ENCODE results near the gene GNG3.
"Not testable (repeated sequence)": the region's sequence is repeated elsewhere in the genome, so short reads cannot be mapped to it uniquely, and the experiment has no call there.

GNG3 gene

DNA sequence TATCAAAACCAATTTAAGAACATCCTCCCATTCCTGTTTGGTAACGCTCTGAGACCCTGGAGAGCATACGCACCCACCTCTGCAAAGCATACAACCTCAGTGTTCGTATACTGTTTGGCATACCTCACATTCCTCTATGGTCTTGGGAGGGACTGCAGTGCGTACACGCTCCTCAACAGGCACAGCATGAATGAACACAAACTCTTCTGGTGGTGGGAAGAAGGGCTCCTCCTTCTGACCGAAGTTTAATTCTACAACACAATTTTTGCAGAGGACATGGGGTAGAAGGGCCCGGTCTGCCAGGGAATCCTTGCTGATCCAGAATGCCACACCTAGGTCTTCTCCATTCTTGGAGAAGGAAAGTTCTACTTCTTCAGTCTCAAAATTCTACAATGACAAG is 14.5 kb downstream of the GNG3 start:
- DNase-seq = no peak

DNA sequence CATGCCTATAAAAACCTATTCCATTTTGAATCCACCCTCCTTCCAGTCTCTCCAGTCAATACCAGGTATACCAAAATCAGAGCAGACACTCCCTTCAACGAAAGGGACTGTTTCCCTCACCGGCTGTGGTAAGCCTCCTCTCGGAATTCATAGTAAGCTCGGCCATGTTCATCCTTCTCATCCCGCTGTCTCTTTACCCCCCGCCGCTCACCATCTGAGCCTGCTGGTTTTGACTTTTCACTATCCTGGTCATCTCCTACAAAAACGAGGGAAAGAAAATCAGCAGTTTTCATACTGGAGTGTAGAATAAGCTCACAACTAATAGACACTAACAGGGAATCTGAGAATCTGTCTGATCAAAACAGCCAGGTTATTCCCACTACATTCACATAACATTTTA is 16.7 kb downstream of the GNG3 start:
- no peak for DNase-seq

DNA sequence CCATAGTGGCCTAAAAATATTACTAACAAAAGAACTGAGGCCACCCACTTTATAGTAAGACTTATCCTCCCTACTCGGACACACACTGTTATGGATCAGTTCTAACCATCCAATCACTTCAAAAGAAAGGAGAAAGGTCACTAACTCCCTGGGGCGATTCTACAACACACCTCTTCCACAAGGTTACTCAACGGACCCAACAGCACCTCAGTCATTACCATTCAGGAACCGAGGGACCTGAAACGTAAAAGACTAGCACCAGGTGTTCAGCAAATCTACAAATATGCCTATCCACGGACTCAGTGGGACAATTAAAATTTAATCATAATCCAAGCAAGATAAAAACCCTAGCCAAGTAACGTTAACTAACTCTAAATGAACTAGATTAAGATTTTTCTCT is 18.2 kb downstream of the GNG3 start:
- DNase-seq = no peak

DNA sequence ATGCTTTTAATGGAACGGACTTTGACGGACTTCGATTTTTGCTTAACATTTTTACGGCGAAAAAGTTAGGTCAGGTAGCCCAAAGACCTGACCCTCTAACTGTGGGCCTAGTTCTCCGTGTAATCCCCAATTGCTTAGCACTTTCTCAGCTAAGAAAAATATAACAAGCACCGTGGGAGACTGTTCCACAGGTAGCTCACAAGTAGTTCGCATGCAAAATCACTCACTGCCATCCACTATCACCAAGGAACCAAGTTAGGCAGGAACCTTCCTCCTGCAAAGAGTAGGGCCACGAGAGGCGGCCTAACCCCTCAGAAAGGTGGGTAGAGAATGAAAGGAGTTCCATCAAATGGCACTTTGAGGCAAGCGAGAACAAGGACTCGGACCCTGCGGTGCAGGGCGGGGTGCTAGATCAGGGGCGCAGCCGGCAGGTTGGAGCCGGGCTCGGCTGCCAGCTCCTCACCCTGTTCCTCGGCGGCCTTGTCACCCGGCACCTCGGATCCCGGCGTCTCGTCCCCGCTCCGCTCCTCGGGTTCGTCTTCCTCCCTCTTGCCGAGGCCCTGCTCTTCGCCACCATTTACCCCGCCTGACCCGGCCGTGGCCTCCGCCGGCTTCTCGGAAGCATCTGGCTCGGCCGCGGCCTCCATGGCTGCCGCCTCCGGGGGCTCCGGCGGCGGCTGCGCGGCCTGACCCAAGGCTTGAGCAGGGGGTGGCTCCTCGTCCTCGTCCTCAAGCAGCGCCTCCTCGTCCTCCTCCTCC is 18.9 kb downstream of the GNG3 start:
- DNase-seq = no peak

DNA sequence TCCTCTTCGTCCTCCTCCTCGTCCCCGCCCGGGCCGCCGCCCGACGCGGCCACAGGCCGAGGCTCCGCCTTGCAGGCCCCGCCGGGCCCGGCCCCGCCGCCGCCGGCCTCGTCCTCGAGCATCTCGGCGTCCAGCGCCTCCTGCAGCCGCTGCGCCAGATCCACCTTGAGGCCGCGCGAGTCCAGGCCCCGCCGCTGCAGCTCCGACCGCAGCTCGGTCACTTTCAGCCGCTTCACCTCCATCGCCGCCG is 19.4 kb downstream of the GNG3 start:
- DNase-seq = no peak

DNA sequence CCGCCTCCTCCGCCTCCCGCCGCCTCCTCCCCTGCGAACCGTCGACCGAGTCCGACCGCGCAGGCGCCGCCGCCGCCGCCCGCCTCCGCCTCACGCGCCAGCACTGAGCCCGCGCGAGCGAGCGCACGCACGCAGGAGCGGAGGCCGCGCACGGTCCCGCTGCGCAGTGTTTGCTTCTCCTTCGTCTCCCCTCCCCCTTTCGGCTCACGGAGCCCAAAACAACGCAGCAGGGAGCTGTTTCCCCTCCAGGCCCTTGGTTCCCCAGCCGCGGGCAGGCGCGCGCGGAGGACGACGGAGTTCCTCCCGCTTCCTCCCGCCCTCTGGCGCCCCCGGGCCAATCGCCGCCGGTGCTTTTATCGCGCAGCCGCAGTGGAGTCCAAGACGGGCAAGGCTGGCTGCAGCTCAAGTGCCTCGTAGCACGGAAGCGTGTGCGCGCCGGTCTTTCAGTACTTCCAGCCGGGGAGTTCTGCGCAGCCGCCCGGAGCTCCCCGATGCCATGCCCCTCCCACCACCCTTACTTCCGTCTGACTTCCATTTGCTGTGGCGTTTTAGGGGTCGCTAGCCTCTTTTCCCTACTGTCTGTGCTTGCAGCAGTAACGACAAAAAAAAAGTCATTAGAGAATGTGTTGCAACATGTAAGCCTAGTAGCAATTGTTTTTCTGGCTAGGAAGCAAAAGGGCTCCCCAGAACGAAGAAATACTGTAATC is 19.8 kb downstream of the GNG3 start, which contains the start of gene HNRNPUL2:
HNRNPUL2 (minus strand) TSS at position 293 of the 707 bp plus-strand sequence. CDS start 301 bp downstream, outside the sequence.
- peak; percentile 100 for DNase-seq

DNA sequence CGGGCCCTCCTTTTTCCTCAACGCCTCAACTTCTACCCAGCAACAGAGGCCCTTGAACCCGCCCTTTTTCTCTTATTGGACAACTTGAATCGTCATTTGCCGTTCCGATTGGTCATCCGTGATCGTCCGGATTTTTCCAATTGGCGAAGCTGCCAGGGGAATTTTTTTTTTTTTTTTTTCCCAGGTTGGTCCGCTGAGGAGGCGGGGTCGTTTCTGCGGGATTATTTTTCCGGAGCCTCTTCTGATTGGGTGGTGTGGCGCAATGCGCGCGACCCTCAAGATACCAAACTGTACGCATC is 20.3 kb downstream of the GNG3 start:
- DNase-seq = peak; percentile 96

DNA sequence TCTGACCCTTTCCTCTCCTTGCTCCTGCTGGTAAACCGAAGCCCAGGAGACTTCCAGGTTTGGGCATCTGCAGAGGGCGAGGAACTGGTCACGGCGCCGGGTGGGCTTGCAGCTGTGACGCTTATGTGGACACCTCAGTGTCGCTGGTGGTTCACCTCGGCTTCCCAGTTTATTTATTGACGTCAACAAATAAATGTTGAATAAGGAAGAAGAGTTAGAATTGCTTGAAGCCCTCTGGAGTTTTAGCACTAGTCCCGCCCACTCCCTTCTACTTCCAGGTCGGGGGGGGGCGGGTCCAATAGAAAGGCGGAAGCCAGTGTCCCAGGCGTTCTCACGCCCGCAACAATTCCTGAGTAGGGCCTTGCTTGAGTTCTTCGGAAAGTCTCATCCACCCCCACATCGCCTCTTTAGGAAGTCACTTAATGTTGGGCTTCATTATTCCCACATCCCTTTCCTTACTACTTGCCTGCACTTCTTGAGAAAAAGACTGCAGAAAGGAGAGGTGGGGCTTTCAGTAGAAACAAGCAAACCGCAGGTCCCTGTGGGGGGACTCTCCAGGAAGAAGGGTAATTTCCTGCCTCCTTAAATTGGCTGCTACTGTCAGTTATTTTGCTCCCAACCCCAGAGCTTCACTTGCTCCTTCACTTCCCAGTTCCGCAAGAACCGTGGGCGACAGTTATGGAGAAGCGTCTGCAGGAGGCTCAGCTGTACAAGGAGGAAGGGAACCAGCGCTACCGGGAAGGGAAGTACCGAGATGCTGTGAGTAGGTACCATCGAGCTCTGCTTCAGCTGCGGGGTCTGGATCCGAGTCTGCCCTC is 20.9 kb downstream of the GNG3 start, which contains the start of gene TTC9C:
TTC9C (plus strand) TSS at position 316 of the 818 bp plus-strand sequence; CDS start at position 679, 363 bp downstream.
- peak; percentile 87 for DNase-seq

DNA sequence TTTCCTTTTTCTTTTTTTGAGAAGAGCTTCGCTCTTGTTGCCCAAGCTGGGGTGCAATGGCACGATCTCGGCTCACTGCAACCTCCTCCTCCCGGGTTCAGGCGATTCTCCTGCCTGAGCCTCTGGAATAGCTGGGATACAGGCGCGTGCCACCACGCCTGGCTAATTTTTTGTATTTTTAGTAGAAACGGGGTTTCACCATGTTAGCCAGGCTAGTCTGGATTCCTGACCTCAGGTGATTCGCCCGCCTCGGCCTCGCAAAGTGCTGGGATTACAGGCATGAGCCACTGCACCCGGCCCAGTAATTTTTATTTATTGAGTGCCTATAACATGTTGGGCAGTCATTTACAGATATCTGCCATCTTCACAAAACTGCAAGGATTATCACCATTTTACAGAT is 22.6 kb downstream of the GNG3 start:
- not testable (repeated sequence) for DNase-seq

DNA sequence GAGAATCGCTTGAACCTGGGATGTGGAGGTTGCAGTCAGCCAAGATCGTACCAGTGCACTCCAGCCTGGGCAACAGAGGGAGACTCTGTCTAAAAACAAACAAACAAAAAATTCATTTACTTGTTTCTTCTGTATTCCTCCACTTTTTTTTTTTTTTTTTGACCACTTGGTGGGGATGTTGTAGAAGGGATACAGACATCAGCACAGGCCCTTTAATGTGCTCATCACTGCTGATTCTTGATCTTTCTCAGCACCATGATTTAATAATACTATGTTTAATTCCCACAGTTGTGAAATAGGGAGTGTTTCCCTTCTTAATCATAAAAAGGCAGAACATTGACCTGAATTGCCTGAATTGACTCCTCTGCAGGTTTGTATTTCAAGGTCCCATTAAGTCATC is 25.4 kb downstream of the GNG3 start:
- DNase-seq = no peak

DNA sequence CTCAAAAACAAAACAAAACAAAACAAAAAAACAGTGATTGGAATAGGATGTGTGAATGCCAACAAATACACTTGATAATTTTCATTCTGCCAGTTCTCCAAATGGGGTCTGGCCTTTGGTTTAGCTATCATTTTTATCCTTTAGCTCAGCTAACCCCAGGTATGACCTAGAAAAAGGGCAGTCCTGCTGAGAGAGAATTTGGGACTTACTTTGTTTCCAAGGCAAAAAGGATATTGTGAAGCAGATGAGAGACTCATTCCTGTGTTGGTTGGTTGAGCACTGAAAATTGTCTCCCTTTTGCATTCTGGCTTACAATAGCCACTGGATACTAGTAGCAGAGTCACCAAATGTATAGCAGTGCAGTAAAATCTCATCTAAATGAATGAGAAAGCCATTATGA is 29.7 kb downstream of the GNG3 start:
- DNase-seq = no peak

DNA sequence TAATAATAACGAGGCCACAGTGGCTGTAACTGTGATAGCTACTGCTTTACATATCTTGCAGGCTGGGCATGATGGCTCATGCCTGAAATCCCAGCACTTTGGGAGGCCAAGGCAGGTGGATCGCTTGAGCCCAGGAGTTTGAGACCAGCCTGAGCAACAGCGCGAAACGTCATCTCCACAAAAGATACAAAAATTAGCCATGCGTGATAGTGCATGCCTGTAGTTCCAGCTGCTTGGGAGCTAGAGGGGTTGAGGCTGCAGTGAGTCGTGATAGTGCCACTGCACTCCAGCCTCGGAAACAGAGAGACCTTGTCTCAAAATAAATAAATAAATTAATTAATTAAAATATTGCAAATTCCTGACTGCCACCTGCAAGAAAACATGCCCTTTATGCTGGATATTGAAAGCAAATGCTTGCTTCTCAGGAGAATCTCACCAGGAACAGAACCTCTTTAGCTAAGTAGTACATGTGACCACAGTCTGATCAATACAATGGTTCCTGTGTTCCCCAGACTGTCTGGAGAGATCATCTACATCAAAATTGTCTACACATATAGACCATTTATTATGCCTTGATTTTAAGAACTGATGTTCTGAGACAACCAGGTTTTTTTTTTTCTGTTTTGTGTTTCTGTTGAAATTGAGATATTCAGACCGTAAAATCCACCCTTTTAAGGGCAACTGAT is 40.1 kb downstream of the GNG3 start:
- no peak for DNase-seq

DNA sequence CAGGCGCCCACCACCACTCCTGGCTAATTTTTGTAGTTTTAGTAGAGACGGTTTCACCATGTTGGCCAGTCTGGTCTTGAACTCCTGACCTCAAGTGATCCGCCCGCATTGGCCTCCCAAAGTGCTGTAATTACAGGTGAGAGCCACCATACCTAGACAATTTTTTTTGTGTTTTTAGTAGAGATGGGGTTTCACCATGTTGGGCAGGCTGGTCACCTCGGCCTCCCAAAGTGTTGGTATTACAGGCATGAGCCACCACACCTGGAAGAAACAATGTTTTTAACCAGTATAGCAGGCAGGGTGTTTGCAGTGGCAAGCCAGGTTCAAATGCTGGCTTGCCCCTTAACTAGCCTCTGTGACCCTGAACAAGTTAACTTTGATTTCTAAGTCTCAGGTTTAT is 42.5 kb downstream of the GNG3 start:
- DNase-seq = not testable (repeated sequence)

DNA sequence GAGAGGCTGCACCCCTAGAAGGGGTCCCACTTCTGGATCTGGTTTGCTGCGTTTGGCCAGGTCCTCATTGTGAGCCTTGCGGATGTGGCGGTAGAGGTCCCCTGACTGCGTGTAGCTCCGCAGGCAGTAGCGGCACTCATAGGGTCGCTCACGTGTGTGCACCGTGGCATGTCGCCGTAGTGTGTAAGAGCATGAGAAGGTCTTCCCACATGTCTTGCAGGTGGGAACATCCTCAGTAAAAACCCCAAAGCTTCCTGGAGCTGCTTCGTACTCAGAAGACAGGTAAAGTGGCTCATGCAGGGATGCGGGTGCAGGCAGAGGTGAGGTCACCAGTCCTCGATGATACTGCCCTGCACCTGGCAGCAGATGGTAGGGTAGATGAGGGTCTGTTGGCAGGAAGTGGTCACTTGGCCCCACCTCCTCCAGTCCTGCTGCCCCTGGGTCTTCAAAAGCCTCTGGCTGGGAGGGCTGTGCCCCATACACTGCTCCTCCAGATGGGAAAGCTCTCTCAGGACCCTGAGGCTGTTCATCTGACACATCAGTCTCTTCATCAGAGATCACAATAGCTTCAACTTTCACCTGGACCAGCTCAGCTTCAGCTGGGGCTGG is 44.8 kb downstream of the GNG3 start:
- DNase-seq = no peak

DNA sequence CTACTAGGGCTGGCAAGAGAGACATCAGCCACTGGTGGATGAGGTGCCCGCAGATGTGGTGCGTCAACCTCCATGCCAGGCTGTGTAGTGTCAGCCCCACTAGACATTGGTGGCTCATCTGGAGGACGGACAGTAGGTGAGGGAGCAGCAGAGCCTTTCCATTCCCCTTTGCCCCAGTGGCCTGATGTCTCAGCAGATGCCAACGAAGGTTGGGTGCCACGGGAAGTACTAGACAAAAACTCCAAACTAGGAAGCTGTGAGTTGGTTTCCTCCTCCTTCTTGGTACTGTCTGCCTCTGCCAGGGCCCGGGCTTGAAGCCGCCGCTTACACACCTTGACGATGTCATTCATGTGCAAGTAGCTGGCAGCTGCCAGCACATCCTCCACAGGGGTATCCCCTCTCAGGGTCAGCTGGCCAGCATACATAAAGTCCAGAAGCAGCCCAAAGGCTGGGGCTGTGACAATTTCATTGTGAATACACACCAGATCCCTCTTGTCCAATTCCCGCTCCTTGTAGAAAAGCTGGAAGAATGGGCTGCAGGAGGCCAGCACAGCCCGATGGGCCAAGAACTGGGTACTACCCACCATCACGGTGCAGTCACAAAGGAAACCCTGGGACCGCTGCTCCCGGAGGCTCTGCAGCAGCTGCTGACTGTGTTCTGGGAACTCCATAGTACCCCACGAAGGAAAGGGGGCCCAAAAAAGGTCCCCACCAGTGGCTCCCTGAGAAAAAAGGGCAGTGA is 45.7 kb downstream of the GNG3 start:
- no peak for DNase-seq

DNA sequence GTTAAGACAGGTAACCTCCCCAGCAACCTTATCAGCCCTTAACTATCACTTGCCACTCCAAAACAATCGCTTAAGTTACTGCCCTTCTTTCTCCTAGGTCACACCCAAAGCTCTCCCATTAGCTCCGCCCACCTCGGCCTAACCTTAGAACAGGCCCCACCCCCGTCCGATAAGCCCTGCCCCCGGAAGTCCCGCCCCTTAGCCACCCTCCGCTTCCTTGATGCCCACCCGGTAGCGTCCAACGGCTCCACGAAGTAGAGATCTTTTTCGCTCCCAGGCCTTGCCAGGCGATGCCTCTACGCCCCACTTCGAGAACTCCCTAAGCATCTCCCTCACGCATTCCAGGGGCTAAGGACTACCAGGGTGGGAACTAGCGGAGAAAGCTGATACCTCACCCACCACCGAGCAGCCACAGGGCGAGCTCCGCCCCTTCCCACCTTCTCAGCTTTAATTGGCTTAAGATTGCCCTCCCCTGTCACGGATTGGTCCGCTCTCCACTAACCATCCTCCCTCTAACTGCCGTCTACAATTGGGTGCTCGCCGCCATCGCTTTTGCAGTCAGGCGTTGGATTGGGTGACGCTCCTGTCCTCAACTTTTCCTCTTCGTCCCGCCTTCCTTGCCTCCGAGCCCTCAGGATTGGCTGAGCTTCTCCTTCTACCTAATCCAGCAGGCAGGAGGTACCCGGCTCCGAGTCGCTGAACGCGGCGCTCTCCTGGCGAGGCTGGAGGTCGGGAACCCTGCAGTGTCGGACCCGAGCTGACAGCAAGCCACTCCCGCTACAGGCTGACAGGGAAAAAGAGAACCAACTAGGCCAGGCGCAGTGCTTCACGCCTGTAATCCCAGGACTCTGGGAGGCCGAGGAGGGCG is 46.5 kb downstream of the GNG3 start, which contains the start of gene ZBTB3:
ZBTB3 (minus strand) TSS at position 425 of the 868 bp plus-strand sequence. CDS start 496 bp downstream, outside the sequence.
- DNase-seq = peak; percentile 99

DNA sequence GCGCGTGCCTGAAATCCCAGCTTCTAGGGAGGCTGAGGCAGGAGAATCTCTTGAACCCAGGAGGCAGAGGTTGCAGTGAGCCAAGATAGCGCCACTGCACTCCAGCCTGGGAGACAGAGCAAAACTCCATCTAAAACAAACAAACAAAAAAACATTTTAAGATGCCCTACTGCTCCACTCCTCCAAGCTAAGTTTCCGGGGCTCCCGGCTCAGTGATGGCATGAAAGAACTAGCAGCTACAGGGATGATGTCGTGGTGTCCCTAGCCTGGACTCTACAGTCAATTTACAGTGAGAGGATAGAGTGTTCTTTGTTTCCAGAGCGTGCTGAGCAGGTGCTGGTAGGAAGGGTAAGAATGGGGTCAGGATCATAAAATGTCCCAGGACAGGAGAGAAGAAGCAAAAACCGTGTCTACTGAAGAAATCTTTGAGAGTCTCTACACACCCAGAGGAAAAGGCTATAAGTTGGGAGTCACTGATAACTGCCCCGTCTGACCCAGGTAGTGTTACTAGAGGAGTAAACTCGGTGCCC is 47.7 kb downstream of the GNG3 start:
- no peak for DNase-seq

DNA sequence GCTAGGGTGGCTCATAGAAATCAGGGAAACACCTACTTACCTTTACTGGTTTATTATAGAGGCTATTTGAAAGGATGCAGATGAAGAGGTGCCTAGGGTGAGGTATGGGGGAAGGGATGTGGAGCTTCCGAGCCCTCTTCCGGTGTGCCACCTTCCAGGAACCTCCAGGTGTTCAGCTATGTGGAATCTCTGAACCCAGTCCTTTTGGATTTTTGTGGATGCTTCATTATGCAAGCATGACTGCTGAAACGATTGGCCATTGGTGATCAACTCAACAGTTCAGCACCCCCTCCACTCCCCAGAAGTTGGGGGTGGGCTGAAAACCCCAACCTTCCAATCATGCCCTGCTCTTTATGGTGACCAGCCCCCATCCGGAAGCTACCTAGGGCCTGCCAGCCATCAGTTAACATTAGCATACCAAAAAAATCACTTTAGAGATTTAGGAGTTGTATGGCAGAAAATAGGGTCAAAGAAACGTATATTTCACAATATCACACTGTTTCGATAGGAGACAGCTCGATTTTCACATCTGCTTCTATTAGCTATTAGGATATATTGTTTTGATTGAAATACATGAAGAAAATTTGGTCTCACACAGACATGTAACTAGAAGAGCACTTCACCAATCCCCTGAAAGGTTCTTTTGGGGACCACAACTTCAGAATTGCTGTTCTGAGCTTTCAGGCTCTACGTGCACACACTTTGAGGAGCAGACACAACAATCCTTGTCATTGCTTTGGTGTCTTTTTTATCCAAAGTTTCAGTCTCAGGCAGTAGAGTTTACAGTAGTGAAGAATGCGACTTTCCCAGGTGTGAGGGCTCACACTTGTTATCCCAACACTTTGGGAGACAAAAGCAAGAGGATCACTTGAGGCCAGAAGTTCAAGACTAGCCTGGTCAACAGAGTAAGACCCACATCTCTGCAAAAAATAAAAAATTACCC is 50.6 kb downstream of the GNG3 start:
- DNase-seq = no peak
